NCI-H2107 (cell line): ENCODE results near the gene RHOJ.
A peak's percentile ranks its signal among the peaks of the same experiment; 100 is the strongest.
"Not testable (repeated sequence)": the region's sequence is repeated elsewhere in the genome, so short reads cannot be mapped to it uniquely, and the experiment has no call there.

ENCODE experiments used
- DNase-seq: peaks from one replicate; lab custom pipeline; 2025; lab: John Stamatoyannopoulos, UW

The RHOJ gene

DNA sequence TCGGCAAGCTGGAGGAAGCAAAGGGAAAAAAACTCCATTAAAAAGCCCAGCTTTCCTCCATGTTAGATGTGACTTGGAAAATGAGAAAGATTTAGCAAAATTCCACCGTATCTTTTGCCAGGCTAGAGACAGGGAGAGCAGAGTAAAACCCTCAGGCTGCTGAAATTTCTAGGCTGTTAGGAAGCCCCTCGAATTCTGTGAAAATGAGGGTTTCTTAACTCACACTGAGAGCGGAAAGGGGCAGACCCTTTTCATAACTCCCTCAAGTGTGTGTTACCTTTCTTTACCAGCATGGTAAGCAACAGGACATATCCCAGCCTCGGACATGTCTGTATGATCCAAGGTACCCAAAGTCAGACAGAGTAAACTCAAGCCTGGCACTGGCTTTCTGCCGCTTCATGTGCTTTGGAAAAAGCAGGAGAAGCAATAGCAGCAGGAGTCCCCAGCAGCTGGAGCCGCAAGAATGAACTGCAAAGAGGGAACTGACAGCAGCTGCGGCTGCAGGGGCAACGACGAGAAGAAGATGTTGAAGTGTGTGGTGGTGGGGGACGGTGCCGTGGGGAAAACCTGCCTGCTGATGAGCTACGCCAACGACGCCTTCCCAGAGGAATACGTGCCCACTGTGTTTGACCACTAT is at the start of gene RHOJ:
Gene RHOJ (plus strand): TSS at position 37 of the 637 bp plus-strand sequence. CDS start 427 bp downstream, at position 464.
- peak; percentile 51 for DNase-seq

DNA sequence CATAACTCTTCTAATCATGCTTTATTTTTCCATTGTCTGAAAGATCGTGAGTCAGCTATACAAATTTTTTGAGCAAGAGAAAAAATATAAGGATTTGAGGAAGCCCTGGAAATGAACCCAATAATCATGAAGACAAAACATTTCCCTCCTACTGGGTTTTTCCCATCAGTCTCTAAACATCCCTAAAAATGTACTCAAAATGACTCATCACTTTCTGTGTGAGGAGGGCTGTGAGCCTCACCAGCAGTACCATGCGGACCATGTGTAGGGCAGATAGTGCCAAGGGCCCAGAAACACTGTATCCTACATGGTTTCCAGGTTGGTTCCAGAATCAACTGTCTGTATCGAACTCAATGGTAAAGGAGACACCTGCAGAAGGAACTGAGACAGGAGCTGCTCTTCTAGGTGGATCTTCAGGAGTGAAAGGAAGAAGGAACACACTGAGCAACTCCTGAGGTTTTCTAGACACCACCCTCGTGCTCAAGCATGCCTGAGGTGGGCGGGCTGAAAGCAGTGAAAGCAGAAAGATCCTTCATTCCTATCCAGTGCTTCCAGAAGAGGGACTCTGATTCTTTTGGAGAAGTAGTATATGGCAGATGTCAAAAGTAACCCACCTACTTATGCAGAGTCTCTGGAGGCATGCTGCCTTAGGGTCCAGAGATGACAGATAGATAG is 48.6 kb upstream of the RHOJ start:
- DNase-seq, result no peak

DNA sequence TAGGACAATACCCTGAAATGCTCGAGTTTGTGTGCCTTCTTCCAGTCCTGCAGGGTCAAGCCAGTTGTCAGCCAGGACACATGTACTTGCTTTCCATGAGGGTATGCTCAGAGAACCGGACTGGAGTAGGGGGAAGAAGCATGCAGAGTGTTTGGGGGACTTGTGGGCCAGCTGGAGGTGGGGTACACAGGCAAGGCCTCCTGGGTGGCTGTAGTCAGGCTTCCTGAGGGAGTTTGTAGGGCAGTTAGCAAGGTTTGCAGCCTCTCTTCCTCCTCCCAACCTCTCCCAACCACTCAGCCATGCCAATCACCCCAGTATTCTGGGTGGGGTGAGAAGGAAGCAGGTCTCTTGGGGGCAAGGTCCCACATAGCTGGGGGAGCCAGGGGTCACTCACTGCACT is 47.0 kb upstream of the RHOJ start:
- DNase-seq, result no peak

DNA sequence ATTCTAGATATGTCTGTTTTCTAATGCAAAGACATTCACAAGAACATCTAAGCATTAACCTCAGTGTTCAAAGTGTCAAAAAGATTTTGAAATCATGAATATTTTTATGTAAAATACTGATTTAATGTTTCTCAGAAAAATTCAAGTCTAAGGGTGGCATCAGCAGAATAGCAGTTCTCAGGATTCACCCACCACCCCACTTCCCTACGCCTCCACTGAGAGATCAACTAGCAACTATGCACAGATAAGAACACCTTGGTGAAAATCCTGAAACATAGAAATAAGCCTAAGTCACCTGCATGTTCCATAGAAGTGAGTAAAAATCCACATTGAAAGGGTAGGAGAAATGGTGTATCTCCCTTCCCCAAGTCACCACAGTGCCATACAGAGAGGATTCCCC is 40.9 kb upstream of the RHOJ start:
- DNase-seq, result no peak

DNA sequence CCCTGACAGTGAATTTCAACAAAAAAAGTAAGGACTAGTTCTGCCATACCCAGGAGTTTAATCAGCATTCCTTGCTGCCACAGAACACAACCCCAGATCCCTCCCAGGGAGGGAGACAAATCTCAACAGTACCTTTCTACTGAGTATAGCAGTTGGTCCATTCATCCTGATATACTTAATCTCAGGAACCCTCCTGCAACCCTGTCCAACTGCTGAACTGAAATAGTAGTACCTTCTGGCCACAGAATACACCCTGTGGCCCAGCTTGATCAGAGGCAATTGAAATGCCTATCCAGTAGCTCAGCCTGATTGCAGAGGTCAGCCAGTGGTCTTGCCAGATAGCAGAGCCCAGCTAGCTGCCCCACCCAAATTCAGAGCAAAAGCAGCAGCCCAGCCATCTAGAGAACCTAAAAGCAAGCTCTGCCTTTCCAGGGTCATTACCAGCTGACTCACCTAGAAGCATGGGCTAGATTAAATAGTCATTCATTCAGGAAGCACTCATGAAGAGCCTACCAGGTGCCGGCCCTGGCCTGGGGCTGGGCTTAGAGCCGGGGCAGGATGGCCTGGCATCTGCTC is 40.0 kb upstream of the RHOJ start:
- no peak for DNase-seq

DNA sequence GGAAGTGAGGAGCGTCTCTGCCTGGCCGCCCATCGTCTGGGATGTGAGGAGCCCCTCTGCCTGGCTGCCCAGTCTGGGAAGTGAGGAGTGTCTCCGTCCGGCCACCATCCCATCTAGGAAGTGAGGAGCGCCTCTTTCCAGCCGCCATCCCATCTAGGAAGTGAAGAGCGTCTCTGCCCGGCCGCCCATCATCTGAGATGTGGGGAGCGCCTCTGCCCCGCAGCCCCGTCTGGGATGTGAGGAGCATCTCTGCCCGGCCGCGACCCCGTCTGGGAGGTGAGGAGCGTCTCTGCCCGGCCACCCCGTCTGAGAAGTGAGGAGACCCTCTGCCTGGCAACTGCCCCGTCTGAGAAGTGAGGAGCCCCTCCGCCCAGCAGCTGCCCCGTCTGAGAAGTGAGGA is 39.0 kb upstream of the RHOJ start:
- not testable (repeated sequence) for DNase-seq

DNA sequence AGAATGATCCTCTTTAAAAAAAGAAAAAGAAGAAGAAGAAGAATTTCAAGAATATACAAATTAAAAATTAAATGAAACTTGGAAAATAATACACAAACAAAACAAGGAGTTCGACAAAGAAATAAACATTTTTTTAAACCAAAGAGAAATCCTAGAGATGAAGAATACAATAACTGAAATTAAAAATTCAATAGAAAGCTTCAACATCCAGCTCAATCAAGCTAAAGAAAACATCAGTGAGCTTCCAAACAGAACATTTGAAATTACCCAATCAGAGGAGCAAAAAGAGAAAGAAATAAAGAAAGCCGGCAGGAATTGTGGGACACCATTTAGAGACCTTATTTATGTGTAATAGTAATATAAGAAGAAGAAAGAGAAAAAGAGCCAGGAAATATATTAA is 37.2 kb upstream of the RHOJ start:
- DNase-seq, result no peak

DNA sequence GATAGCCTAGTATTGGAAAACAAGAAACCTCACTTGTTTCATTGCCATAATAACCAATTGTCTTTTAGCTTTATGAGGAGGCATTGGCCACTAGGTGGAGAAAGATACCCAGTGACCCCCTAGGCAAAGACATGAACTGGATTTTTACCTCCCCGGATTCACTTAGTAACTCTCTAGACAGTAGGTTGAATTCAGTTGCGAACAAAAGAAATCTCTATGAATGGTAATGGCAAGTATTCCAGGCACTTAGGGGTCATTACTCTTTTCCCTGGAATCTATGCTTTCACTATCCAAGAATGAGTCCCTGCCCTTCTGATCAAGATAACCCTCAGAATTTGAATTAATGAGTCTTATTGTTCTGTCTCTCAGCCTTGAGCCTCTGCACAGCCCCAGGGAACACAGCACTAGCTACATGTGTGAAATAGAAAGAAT is 29.5 kb upstream of the RHOJ start:
- peak; percentile 42 for DNase-seq

DNA sequence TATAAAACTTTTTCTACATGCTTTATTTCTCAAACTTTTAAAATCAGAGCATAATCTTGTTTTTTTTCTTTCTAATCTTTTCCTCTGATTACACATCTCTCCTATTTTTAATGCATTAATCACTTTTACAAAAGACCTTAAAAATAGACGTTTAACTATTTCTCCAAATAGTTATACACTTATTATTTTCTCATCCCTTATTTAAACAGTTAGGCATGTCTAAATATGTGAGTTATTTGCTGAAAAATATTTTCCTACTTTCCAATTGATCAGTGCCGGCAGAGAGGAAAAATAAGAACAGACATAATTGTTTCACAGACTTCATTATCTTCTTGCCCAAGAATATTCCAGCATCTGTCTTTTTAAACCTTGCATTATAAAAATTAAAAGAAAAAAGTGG is 28.7 kb upstream of the RHOJ start:
- no peak for DNase-seq

DNA sequence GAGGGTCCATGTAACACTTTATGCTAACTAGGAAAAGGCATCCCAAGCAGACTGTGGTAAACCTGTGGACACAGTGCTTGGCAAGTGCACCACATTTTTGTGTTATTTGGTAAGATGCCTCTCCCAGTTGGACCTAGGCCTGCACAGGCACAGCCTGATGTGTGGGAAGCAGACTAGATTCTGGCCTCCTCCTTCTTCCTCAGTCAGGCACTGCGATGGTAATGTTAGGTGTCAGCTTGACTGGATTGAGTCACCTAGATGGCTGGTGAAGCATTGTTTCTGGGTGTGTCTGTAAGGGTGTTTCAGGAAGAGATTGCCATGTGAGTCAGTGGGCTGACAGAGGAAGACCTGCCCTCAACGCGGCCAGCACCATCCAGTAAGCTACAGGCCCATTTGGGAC is 25.3 kb upstream of the RHOJ start:
- DNase-seq, result no peak

DNA sequence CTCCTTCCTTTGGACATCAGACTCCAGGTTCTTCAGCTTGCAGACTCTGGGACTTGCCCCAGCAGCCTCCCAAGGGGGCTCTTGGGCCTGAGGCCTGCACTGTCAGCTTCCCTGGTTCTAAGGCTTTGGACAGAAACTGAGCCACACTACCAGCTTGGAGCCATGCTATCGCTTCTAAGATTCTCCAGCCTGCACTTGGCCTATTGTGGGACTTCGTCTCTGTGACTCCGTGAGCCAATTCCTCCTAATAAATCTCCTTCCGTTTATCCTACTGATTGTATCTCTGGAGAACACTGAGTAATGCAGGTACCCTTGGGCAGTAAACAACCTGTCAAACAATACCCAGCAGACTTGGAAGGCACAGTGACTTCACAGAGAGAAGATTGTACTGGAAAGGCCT is 24.9 kb upstream of the RHOJ start:
- no peak for DNase-seq

DNA sequence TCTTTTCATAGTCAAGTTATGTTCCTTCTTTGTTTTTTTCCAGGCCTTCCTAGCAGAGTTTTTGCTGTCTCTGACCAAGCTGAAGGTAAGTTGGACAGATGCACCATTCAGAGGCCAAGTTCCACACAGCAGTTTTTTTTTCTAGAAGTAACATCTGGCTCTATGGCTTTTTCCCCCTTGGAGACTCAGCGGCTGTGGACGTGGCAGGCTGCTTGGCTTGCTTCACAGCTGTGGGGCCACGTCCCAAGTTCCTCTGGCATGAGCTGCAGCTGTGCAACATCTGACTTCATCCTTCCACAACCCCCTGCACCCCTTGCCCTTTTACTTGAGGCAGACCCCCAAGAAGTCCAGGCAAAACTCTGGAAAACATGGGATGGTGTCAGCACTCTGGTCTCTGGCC is 24.2 kb upstream of the RHOJ start:
- DNase-seq, result no peak

DNA sequence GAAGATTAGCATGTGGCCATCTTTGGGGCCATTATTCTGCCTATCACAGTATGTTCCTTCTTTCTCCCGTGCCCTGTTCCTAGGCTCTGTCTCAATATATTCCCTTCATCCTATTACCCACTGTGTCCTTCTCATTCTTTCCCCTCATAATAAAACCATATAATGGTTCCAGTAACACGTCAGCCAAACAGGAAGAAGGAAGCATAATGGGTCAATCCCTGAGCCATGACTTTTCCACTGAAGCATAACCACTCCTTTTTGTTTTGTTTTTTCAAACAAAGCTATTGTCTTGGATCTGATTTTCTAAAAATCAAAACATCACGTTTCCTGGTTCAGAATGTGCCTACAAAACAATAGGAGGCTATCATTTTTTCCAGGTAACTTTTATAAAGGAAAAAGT is 21.3 kb upstream of the RHOJ start:
- DNase-seq, result no peak

DNA sequence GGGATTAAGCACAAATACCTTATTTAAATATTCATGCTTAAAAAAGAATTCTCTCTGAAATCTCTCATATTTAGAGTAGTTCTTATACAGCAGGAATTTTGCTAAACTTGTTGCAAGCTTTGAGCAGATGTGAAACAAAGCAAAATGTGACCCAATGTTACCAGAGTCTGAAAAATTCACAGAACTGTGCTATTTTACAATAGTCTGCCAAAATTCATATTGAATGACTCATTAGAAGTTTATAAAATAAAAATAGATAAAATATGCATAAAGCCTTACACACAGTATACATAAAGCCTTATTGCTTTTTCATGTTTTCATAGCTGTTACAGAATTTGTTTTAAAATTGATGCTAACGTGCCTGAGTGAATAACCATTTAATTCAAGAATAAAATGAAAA is 17.8 kb upstream of the RHOJ start:
- DNase-seq, result no peak

DNA sequence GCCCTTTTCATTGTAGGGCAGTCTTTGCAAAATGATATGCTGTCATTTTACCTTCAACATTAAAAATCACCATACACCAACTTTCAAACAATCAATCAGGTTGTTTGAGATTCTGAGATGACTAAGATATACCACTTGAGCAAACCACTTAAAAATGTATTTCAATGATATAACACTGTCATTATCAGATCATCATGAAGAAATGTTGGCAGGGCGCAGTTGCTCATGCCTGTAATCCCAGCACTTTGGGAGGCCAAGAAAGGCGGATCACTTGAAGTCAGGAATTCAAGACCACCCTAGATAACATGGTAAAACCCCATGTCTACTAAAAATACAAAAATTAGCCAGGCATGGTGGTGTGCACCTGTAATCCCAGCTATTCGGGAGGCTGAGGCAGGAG is 13.0 kb upstream of the RHOJ start:
- no peak for DNase-seq

DNA sequence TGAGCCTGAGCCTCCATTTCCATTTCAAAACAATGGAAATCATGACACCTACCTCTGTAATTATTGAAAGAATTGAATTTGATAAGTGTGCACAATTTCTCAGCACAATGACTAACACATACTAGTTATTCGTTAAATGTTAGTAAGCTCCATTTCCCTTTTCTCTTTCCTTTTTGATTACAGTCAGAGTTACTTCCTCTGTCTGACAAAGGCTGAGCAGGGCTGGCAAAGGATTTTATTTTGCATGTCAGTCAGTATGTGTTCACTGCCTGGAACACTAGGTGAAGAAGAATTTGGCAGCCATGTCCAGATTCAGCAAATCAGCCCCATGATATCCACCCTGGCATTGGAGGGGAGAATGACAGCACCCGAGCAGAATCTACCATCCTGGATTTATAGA is 12.2 kb upstream of the RHOJ start:
- DNase-seq, result no peak

DNA sequence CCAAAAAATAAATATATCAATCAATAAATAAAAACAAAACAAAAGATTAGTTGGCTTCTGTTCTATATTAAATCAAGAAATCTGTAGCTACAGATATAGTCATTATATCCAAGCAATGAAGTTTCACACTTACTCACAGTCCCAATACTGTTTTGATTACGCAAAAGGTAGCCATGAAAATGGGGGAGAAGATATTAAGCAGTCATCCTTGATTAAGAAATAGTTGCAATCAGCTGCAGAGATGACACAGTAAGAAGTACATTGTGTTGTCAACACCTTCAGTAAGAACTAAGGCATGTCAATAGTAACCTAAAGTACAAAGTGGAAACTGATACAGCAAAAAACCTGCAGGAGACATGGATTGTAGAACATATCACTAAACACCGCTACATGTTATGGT is 11.0 kb upstream of the RHOJ start:
- DNase-seq, result no peak

DNA sequence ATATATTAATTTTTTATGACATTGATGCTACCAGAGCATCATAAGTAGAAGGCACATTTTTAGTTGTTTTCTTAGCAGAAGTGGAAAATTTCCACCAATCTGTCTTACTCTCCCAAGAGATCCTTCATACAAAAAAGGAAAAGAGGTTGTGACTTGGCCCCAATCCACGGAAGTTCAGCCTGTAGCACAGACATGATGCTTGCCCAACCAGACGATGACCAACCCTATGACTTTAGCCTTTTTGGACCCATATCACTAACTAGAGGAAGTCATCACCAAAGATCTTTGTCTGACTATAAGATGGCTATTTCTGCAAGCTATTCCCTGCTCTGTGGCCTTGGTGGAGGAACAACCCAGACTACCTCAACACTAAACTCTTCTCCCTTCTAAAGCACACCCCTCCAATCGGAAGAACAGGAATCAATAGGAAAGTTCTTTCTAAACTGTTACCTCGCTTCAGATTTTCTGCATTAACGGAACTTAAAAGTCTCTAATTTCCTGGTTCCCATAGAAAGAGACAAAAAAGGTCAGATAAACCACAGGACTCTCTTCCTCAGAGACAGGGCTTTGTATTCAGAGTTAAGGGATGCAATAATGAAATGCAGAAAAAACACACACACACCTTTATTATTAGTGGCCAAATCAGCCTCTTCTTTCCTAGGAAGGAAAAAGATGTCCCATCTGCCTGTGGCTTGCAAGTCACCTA is 4.1 kb upstream of the RHOJ start:
- DNase-seq, result no peak

DNA sequence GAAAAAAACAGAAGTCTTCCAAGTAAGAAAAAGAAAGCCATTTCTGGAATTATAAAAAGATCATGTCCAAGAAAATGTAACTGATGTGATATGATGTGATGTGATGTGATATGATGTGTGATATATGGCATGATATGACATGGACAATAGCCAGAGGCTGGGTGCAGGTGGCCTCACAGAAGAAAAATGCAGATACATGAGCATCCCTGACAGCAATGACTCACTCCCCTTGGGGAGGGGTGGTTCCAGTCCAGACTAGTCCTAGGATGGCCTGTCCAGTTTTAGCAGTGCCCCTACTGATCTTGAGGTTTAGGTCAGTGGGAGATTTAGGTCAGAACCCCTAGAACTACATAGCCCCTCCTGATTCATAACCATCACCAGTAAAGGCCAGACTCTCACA is 3.5 kb upstream of the RHOJ start:
- DNase-seq, result no peak

DNA sequence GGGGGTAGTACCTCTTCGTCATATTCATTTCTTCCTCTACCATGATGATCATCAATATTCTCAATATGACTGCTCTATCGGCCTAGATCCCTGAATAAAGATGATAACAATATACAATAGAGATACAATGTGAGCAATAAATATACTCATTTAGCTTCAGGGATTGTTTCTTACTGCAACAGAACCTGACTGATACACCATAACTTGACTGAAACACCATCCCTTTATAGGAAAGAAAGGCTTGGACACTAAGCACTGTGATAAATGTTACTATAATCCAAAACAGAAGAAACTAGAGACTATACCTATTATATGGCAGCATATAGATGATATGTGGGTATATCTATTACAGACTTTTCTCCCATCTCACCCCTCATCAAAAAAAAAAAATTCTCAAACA is 1.2 kb upstream of the RHOJ start:
- no peak for DNase-seq

DNA sequence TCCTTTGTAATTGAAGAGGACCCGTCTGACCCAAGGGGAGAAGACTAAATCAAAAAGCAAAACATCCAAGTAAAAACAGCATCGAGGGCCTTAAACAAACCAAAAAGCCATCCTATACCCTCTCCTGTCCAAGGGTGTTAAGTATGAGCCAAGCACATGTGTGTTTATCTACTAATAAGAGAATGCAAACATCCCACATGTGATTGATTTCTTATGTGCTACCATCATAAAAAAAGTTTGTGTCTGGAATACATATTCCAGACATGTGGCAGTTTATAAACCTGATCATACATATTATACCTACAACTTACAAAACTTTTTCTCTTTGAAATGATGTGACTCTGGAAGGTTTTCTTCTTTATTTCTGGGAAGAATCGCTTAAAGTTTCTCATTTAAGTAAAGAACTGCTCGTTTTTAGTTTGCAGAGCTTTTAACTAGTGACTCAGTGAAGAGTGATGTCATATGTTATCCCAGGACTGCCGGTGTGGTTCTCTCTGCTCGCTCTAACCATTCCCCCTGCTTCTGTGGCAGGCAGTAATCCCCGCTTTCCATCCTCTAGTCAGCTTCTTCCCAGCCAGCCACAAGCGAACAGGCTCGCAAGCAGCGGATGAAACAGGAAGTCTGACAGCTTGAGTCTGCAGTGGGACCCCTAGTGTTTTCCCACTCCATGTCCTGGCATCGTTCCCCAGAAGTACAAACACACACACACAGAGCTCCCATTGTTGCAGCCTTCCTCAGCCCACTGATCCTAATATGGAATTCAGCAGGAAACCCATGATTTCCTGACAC is 431 bp upstream of the RHOJ start:
- DNase-seq, result peak; percentile 72

DNA sequence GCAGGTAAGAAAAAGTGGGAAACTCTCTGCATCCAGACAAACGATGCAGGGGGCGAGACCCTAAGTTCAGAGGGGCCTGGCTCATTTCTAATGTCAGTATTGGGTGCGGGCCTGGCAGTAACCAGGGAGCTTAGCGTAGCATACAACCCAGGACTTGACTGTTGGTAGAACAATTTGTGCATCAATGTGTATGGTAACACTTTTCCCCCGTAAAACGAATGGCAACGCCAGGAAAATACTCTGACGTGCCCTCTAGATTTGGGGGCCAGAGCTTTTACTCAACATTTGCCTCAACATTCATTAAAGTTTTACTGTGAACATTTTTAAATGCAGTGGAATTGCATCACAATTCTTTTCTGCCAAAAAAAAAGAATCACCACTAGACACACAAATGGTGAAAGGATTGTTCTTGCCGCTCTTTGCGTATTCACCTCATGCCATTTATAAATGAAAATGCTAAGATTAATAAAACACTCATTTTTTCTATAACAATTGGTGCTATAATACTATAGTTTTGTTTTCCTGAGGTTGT is 867 bp downstream of the RHOJ start:
- DNase-seq, result no peak
